Measurements from ENCODE around the gene PLXDC2. TPM values are rescaled to one million over a fixed set of nuclear protein-coding genes. Genes with fewer than 3 reads are reported as not detected.

Gene PLXDC2
- total RNA-seq, 1 donor from 2014 or later = 51.3 TPM

- Histone ChIP-seq H3K4me3 (no peak overlapping the region), H3K27me3 (no peaks in the 10 kb centered on the region), H3K27ac (no peak overlapping the region), H3K4me1 (no peaks in the 10 kb centered on the region), H3K36me3 (no peaks in the 10 kb centered on the region), H3K9me3 (no peaks in the 10 kb centered on the region)
- intact Hi-C loops (cut with DNase I) = no loop called here
- no peak for TF ChIP-seq POLR2A (IDR thresholded peaks at IDR 0.05)
- no peak for TF ChIP-seq POLR2AphosphoS5 (IDR thresholded peaks at IDR 0.05; ENCODE audit: insufficient read depth in 1 of 2, low read depth in 1 of 2)
- no peak for TF ChIP-seq CTCF (IDR thresholded peaks at IDR 0.05)
- no peak for DNase-seq (ENCODE audit: extremely low spot score in 2 of 2)
Measured at GRCh38 chr10:20100171-20100570, 283.9 kb downstream of the PLXDC2 start.

GRCh38 chr10:20105236-20105635, 289.0 kb downstream of the PLXDC2 start:
- H3K4me1 ChIP-seq = peaks cover 14% of the 10 kb centered on the region
- H3K4me3 ChIP-seq = no peak overlapping the region
- H3K27me3 ChIP-seq = no peaks in the 10 kb centered on the region
- no peak overlapping the region for H3K27ac ChIP-seq
- no peaks in the 10 kb centered on the region for H3K36me3 ChIP-seq
- intact Hi-C loops (cut with DNase I) = no loop called here
- H3K9me3 ChIP-seq = no peaks in the 10 kb centered on the region
- DNase-seq (ENCODE audit: extremely low spot score in 2 of 2) = no peak
- TF ChIP-seq CTCF (IDR thresholded peaks at IDR 0.05) (no peak), POLR2AphosphoS5 (IDR thresholded peaks at IDR 0.05; ENCODE audit: insufficient read depth in 1 of 2, low read depth in 1 of 2) (no peak), POLR2A (IDR thresholded peaks at IDR 0.05) (no peak)

- Histone ChIP-seq H3K27ac (no peak overlapping the region), H3K9me3 (no peaks in the 10 kb centered on the region), H3K4me1 (peaks cover 18% of the 10 kb centered on the region), H3K27me3 (no peaks in the 10 kb centered on the region), H3K36me3 (no peaks in the 10 kb centered on the region), H3K4me3 (no peak overlapping the region)
- intact Hi-C loops (cut with DNase I) = no loop called here
- DNase-seq (ENCODE audit: extremely low spot score in 2 of 2) = no peak
- TF ChIP-seq POLR2A (IDR thresholded peaks at IDR 0.05) (no peak), CTCF (IDR thresholded peaks at IDR 0.05) (no peak), POLR2AphosphoS5 (IDR thresholded peaks at IDR 0.05; ENCODE audit: insufficient read depth in 1 of 2, low read depth in 1 of 2) (no peak)
Measured at GRCh38 chr10:20105931-20106330, 289.7 kb downstream of the PLXDC2 start.

GRCh38 chr10:20108021-20108420, 291.8 kb downstream of the PLXDC2 start:
- Histone ChIP-seq H3K36me3 (no peaks in the 10 kb centered on the region), H3K9me3 (no peaks in the 10 kb centered on the region), H3K27me3 (no peaks in the 10 kb centered on the region), H3K4me1 (peaks cover 18% of the 10 kb centered on the region), H3K4me3 (no peak overlapping the region), H3K27ac (no peak overlapping the region)
- intact Hi-C loops (cut with DNase I) = no loop called here
- no peak for TF ChIP-seq CTCF (IDR thresholded peaks at IDR 0.05)
- no peak for TF ChIP-seq POLR2AphosphoS5 (IDR thresholded peaks at IDR 0.05; ENCODE audit: insufficient read depth in 1 of 2, low read depth in 1 of 2)
- TF ChIP-seq POLR2A (IDR thresholded peaks at IDR 0.05) = no peak
- DNase-seq (ENCODE audit: extremely low spot score in 2 of 2) = no peak

GRCh38 chr10:20109613-20110012, 293.4 kb downstream of the PLXDC2 start:
- no peak overlapping the region for H3K27ac ChIP-seq
- intact Hi-C loops (cut with DNase I) = no loop called here

More at GRCh38 chr10:20109613-20110012, 293.4 kb downstream of the PLXDC2 start:
- H3K36me3 ChIP-seq = no peaks in the 10 kb centered on the region
- no peak overlapping the region for H3K4me3 ChIP-seq
- TF ChIP-seq POLR2AphosphoS5 (IDR thresholded peaks at IDR 0.05; ENCODE audit: insufficient read depth in 1 of 2, low read depth in 1 of 2) = no peak
- no peak for TF ChIP-seq CTCF (IDR thresholded peaks at IDR 0.05)
- no peak for TF ChIP-seq POLR2A (IDR thresholded peaks at IDR 0.05)
- peaks cover 18% of the 10 kb centered on the region for H3K4me1 ChIP-seq
- no peaks in the 10 kb centered on the region for H3K9me3 ChIP-seq
- DNase-seq (ENCODE audit: extremely low spot score in 2 of 2) = no peak
- no peaks in the 10 kb centered on the region for H3K27me3 ChIP-seq

Measured in vagina (tissue), 2 donors.